Type B pancreatic cell (in vitro differentiated cells): Measurements from ENCODE around the gene LITAF. TPM values are rescaled to one million over a fixed set of nuclear protein-coding genes. Genes with fewer than 3 reads are reported as not detected.
A peak's percentile ranks its signal among the peaks of the same experiment; 100 is the strongest.

ENCODE experiments used
- DNase-seq: peaks from one replicate; pipeline ENCODE4 v3.0.0; 2021; ENCODE audit warnings: mixed read lengths; ENCODE audit not compliant: unreplicated experiment; ENCODE audit errors: extremely low spot score
- H3K27ac Mint-ChIP-seq: 2 replicates; pipeline ENCODE4 v1.8.0; 2021; ENCODE audit warnings: mild to moderate bottlenecking, mixed read lengths
- H3K27me3 Mint-ChIP-seq: 2 replicates; pipeline ENCODE4 v1.8.0; 2021; ENCODE audit warnings: mixed read lengths
- H3K36me3 Mint-ChIP-seq: 2 replicates; pipeline ENCODE4 v1.8.0; 2021; ENCODE audit warnings: mixed read lengths
- H3K4me1 Mint-ChIP-seq: one replicate; pipeline ENCODE4 v1.8.0; 2021; ENCODE audit warnings: mixed read lengths; ENCODE audit not compliant: unreplicated experiment
- H3K4me3 Mint-ChIP-seq: 2 replicates; pipeline ENCODE4 v1.8.0; 2021; ENCODE audit warnings: mild to moderate bottlenecking, mixed read lengths
- H3K9me3 Mint-ChIP-seq: 2 replicates; pipeline ENCODE4 v1.8.0; 2021; ENCODE audit warnings: mixed read lengths
- long read RNA-seq: library from polyadenylated mRNA; unstranded; transcript quantifications from one replicate; pipeline ENCODE4 v2.0.0, GENCODE V29; 2020
- total RNA-seq: library from RNA; stranded (reverse); gene quantifications from 2 replicates; pipeline ENCODE4 v1.2.1, GENCODE V29; 2021; ENCODE audit warnings: low replicate concordance
- TF ChIP-seq, protein P1 (sequence below): fragments of 200-600 bp; sonication (generic); conservative IDR thresholded peaks from 2 replicates; pipeline ENCODE4 v1.5.0; 2021; ENCODE audit warnings: antibody characterized with exemption, mild to moderate bottlenecking

Gene LITAF
- total RNA-seq, result 49.8 and 66.6 TPM in 2 replicates
- long read RNA-seq, transcript LITAF-205 (4 exons, 1,118 nt), result minor isoform, 8 of 143 reads
- long read RNA-seq, transcript LITAF-221 (4 exons, 2,467 nt), result major isoform, 96 of 143 reads
- long read RNA-seq, transcript LITAF-209 (4 exons, 2,632 nt), result minor isoform, 5 of 143 reads
- long read RNA-seq, partial matches to known transcripts, result 10 of 143 reads
- long read RNA-seq, other reads (novel, unspliced or antisense), result 22 of 143 reads

DNA sequence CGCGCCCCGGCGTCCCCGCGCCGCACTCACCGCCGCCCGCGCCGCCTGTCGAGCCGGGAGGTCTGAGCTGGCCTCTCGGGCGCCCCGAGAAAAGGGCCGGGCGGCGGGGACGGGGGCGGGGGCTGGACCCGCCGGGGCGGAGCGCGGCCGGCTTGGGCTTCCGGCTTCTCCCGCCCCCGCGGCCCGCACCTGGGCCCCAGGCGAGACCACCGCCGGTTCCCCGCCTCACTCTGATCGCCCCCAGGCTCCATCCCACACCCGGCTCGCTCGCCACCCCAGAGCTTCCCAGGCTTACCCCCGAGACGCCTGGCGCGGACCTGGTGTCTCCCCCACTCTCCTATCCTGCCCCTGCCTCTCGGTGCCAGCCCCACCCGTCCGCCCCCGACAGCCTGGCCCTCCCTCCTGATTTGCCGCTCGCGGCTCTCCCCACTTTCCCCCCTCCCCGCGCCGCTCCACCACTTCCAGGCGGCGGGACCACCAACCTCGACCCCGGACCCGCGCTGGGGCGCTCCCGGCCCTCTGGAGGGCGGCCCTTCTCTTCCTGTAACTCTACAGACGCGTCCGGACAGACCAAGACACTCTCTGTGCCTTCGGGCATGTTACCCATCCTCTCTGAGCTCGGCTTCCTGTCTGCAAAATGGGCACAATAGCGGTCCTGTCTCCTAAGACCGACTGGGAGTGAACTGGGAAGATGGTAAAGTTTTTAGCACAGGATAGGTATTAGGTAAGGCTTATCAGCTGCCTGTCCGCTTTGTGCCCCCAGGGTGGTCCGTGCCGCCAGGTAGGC lies at the start of gene LITAF:
Gene LITAF, minus strand, starts transcription at position 64 of the 787 bp plus-strand sequence. CDS start 30,189 bp downstream, outside the sequence.
- H3K27ac Mint-ChIP-seq, result peak within 1 kb of the TSS; percentile 83
- peaks cover 11% of the 10 kb centered on the region for H3K27me3 Mint-ChIP-seq
- no peaks in the 10 kb centered on the region for H3K9me3 Mint-ChIP-seq
- H3K4me3 Mint-ChIP-seq, result peak within 1 kb of the TSS; percentile 90
- no peak for DNase-seq
- TF ChIP-seq, protein P1, sequence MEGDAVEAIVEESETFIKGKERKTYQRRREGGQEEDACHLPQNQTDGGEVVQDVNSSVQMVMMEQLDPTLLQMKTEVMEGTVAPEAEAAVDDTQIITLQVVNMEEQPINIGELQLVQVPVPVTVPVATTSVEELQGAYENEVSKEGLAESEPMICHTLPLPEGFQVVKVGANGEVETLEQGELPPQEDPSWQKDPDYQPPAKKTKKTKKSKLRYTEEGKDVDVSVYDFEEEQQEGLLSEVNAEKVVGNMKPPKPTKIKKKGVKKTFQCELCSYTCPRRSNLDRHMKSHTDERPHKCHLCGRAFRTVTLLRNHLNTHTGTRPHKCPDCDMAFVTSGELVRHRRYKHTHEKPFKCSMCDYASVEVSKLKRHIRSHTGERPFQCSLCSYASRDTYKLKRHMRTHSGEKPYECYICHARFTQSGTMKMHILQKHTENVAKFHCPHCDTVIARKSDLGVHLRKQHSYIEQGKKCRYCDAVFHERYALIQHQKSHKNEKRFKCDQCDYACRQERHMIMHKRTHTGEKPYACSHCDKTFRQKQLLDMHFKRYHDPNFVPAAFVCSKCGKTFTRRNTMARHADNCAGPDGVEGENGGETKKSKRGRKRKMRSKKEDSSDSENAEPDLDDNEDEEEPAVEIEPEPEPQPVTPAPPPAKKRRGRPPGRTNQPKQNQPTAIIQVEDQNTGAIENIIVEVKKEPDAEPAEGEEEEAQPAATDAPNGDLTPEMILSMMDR, result no peak
- peaks cover 29% of the 10 kb centered on the region for H3K4me1 Mint-ChIP-seq
- H3K36me3 Mint-ChIP-seq, result no peaks in the 10 kb centered on the region

DNA sequence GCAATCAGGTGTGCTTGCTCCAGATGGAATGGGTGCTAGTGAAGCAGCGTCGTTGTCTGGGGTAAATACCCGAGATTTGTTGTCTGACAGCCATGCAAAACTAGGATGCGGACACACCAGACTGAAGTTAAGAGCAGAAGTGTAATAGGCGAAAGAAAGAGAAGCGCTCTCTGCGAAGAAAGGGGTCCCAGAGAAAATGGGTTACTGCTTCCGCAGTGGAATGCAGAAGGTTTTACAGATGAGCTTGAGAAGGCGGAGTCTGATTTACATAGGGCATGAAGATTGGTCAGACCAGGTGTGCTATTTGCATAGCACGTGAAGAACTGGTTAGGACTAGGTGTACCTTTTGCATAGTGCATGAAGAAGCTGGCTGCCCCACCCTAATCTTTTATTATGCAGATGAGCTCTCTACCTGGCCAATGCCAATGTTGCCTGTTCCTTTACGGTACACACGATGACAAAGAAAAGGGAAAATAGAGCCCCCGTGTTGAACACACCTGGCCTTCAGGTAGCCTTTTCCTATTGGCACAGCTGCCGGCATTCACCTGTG lies 49.5 kb upstream of the LITAF start:
- H3K27ac Mint-ChIP-seq, result peak overlapping the region; percentile 81
- H3K36me3 Mint-ChIP-seq, result no peaks in the 10 kb centered on the region
- H3K4me1 Mint-ChIP-seq, result peaks cover 23% of the 10 kb centered on the region
- TF ChIP-seq, protein P1, result no peak
- no peaks in the 10 kb centered on the region for H3K9me3 Mint-ChIP-seq
- no peak for DNase-seq
- no peaks in the 10 kb centered on the region for H3K27me3 Mint-ChIP-seq
- peak overlapping the region; percentile 76 for H3K4me3 Mint-ChIP-seq

DNA sequence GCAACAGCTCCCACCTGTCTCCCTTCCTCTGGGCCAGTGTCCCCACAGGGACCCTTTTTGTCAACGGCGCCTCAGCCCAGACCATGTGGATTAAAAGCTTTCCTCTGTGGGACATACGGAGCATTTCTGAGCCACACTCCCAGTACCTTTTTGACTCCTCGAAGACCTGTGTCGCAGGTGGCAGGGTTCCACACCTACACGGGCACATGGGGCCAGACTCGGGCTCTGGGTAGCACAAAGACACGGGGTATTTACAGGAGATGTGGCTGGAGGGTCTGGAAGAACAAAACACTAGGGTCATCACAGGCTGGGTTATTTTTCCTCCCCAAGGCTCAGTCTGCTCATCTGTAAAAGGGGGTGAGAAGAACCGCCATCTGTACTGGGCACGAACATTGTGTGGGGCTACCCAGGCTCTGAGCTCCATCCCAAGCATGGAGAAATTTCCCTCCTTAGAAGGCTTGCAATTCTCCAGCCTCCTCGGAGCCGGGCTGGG lies 49.0 kb upstream of the LITAF start:
- H3K36me3 Mint-ChIP-seq, result no peaks in the 10 kb centered on the region
- no peaks in the 10 kb centered on the region for H3K27me3 Mint-ChIP-seq
- H3K9me3 Mint-ChIP-seq, result no peaks in the 10 kb centered on the region
- H3K4me1 Mint-ChIP-seq, result peaks cover 17% of the 10 kb centered on the region
- H3K4me3 Mint-ChIP-seq, result peak overlapping the region; percentile 76
- DNase-seq, result no peak
- H3K27ac Mint-ChIP-seq, result peak overlapping the region; percentile 81
- TF ChIP-seq, protein P1, result no peak

DNA sequence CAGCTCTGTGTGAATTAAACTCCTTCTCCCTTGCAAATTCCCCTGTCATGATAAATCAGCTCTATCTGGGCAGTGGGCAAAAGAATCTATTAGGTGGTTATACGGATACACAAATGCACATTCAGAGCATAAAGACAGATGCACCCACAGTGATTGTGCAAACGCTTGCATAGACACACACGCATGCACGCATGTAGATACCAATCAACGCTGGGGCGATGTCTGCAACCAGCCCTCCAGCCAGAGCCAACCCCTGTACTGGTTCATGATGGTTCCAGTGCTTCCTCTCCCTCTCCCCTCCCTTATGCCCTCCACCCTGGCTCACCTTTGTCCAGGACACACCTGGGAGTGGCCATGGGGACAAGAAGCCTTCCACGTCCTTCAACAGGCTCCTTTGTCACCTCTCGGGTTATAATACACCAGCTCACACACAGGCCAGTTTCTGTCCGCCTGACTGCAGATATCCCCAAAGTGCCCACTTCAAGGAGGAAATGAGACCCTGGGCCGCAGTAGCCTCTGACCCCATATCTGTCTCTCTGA lies 48.5 kb upstream of the LITAF start:
- Mint-ChIP-seq H3K4me1 (peaks cover 12% of the 10 kb centered on the region), H3K36me3 (no peaks in the 10 kb centered on the region), H3K4me3 (no peak overlapping the region), H3K27me3 (no peaks in the 10 kb centered on the region), H3K27ac (peak overlapping the region; percentile 81), H3K9me3 (no peaks in the 10 kb centered on the region)
- DNase-seq, result no peak
- TF ChIP-seq, protein P1, result no peak

DNA sequence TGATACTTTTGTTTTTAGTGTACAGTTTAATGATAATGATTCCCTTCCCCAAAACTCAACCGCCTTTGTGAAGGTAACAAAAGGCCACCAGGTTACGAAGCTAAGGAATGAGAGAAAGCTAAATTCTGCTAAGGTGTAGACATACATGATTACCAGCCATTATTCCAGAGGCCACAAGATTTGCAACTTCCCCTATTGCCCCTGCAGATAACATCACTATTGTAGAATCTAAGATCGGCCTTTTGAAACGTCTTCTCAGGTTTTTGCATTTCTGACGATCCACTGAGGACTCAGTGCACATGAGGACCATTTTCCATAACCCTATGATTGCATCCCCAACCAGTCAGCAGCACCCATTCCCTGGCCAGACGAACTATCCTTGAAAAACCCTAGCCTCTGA lies 47.6 kb upstream of the LITAF start:
- Mint-ChIP-seq H3K4me3 (no peak overlapping the region), H3K36me3 (no peaks in the 10 kb centered on the region), H3K4me1 (peaks cover 9% of the 10 kb centered on the region), H3K27ac (no peak overlapping the region), H3K9me3 (no peaks in the 10 kb centered on the region), H3K27me3 (no peaks in the 10 kb centered on the region)
- TF ChIP-seq, protein P1, result no peak
- DNase-seq, result no peak
